Measurements from ENCODE around the gene ZFP57.

ZFP57 gene

DNA sequence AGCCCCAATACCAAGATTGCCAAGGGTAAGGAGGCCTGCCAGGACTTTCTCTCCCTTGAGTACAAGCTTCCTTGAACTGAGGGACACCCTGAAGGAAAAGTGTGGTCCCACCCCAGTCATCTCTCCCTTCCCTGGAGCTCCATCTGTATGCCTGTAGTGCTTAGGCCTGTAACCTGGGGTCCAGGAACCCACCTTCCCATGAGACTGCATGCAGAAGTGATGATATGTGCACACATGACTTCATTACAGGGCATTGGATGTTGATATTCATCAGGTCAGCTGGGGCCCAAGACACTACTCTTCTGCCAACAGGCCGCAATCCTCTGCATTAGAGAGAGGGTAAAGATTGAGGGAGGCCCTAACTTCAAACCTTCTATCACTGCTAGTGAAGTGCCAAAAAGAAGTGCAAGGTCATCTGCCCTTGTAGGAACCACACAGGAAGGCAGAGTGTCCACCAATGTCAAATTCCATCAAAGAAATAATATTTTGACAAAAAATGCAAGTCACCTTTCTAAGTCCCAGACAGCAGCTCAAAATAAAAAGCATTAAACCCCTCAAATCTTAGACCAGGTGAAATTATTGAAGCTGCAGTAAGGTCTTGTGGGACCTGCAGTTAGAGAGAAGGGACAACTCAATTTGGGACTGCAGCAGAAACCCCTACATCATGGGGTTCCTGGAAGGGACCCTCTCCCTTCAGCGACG, 47.4 kb upstream of the ZFP57 start:
- TF ChIP-seq CEBPB (IDR thresholded peaks at IDR 0.05) = no peak
- TF ChIP-seq TAF1 (IDR thresholded peaks at IDR 0.05; ENCODE audit: low read depth) = no peak
- no peak for TF ChIP-seq ZBTB7A (IDR thresholded peaks at IDR 0.05; ENCODE audit: low read depth)

DNA sequence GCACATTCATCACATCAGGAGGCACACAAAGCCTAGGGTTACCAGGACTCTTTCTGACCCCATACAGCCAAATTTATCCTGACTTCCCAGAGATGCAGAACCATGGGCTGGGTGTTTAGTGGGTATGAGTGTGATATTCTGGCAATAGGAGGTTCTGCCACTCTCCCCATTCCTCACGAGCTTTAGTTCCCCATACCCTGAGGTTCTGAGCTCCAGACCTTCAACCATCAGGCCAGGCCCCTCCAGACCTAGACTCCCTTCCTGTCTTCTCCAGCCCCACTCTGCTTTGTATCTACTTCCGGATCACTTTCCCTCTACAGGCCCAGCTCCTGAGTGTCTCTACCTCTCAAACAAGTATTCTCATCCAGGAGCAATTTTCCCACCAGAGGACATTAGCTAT, 46.7 kb upstream of the ZFP57 start:
- TF ChIP-seq TAF1 (IDR thresholded peaks at IDR 0.05; ENCODE audit: low read depth) = no peak
- TF ChIP-seq RAD21 (IDR thresholded peaks at IDR 0.05; ENCODE audit: low read depth) = no peak

DNA sequence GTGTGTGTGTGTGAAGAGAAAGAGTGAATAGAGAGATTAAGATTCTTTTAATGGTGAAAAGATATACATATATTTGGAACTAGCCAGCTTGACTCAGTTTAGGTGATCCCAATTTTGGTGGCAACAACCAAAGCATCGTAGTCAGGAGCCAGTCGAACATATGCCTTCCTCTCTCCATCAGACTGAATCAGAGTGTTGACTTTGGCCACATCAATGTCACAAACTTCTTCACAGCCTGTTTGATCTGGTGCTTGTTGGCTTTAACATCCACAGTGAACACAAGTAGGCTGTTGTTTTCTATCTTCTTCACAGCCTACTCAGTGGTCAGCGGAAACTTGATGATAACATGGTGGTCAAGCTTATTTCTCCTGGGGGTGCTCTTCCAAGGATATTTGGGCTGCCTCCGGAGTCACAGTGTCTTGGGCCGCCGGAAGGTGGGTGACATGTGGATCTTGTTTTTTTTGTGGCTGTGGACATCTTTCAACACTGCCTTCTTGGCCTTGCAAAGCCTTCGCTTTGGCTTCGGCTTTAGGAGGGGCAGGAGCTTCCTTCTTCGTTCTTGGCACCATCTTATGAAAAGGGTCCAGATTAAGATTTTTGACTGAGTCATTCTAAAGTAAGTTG, 45.7 kb upstream of the ZFP57 start:
- TF ChIP-seq CEBPB (IDR thresholded peaks at IDR 0.05) (no peak), TCF12 (IDR thresholded peaks at IDR 0.05; ENCODE audit: low read depth) (no peak), CREB1 (IDR thresholded peaks at IDR 0.05; ENCODE audit: low read depth) (no peak), ZBTB7A (IDR thresholded peaks at IDR 0.05; ENCODE audit: low read depth) (no peak), YY1 (IDR thresholded peaks at IDR 0.05; ENCODE audit: low read depth) (no peak), FOXM1 (IDR thresholded peaks at IDR 0.05; ENCODE audit: borderline replicate concordance, low read depth) (no peak), RAD21 (IDR thresholded peaks at IDR 0.05; ENCODE audit: low read depth) (no peak), MAX (IDR thresholded peaks at IDR 0.05) (no peak), USF1 (IDR thresholded peaks at IDR 0.05) (no peak), TEAD4 (IDR thresholded peaks at IDR 0.05) (no peak), EGR1 (IDR thresholded peaks at IDR 0.05) (no peak), REST (IDR thresholded peaks at IDR 0.05; ENCODE audit: low read depth) (no peak), TAF1 (IDR thresholded peaks at IDR 0.05; ENCODE audit: low read depth) (no peak), EP300 (IDR thresholded peaks at IDR 0.05; ENCODE audit: borderline replicate concordance) (no peak), NFIC (IDR thresholded peaks at IDR 0.05) (no peak)

- no peak for TF ChIP-seq TAF1 (IDR thresholded peaks at IDR 0.05; ENCODE audit: low read depth)
- TF ChIP-seq USF1 (IDR thresholded peaks at IDR 0.05) = no peak
- TF ChIP-seq YY1 (IDR thresholded peaks at IDR 0.05; ENCODE audit: low read depth) = no peak
- TF ChIP-seq TCF12 (IDR thresholded peaks at IDR 0.05; ENCODE audit: low read depth) = no peak
- no peak for TF ChIP-seq FOXM1 (IDR thresholded peaks at IDR 0.05; ENCODE audit: borderline replicate concordance, low read depth)
- TF ChIP-seq ZBTB7A (IDR thresholded peaks at IDR 0.05; ENCODE audit: low read depth) = no peak
- TF ChIP-seq CEBPB (IDR thresholded peaks at IDR 0.05) = no peak
- TF ChIP-seq EGR1 (IDR thresholded peaks at IDR 0.05) = no peak
- TF ChIP-seq RAD21 (IDR thresholded peaks at IDR 0.05; ENCODE audit: low read depth) = no peak
- TF ChIP-seq REST (IDR thresholded peaks at IDR 0.05; ENCODE audit: low read depth) = no peak
- no peak for TF ChIP-seq TEAD4 (IDR thresholded peaks at IDR 0.05)
- TF ChIP-seq CREB1 (IDR thresholded peaks at IDR 0.05; ENCODE audit: low read depth) = no peak
- TF ChIP-seq NFIC (IDR thresholded peaks at IDR 0.05) = no peak
- TF ChIP-seq MAX (IDR thresholded peaks at IDR 0.05) = no peak
These were observed 45.0 kb upstream of the ZFP57 start for GRCh38 chr6:29726001-29726400.

DNA sequence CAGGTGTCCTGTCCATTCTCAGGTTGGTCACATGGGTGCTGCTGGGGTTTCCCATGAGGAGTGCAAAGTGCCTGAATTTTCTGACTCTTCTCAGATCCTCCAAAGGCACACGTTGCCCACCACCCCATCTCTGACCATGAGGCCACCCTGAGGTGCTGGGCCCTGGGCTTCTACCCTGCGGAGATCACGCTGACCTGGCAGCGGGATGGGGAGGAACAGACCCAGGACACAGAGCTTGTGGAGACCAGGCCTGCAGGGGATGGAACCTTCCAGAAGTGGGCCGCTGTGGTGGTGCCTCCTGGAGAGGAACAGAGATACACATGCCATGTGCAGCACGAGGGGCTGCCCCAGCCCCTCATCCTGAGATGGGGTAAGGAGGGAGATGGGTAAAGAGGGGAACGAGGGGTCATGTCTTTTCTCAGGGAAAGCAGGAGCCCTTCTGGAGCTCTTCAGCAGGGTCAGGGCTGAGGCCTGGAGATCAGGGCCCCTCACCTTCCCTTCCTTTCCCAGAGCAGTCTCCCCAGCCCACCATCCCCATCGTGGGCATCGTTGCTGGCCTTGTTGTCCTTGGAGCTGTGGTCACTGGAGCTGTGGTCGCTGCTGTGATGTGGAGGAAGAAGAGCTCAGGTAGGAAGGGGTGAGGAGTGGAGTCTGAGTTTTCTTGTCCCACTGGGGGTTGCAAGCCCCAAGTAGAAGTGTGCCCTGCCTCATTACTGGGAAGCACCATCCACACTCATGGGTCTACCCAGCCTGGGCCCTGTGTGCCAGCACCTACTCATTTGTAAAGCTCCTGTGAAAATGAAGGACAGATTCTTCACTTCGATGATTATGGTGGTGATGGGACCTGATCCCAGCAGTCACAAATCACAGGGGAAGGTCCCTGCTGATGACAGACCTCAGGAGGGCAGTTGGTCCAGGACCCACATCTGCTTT, 44.3 kb upstream of the ZFP57 start:
- TF ChIP-seq RAD21 (IDR thresholded peaks at IDR 0.05; ENCODE audit: low read depth) (no peak), MAX (IDR thresholded peaks at IDR 0.05) (no peak), REST (IDR thresholded peaks at IDR 0.05; ENCODE audit: low read depth) (no peak), CREB1 (IDR thresholded peaks at IDR 0.05; ENCODE audit: low read depth) (no peak), YY1 (IDR thresholded peaks at IDR 0.05; ENCODE audit: low read depth) (no peak), TAF1 (IDR thresholded peaks at IDR 0.05; ENCODE audit: low read depth) (no peak), ZBTB7A (IDR thresholded peaks at IDR 0.05; ENCODE audit: low read depth) (no peak), CEBPB (IDR thresholded peaks at IDR 0.05) (no peak), EP300 (IDR thresholded peaks at IDR 0.05; ENCODE audit: borderline replicate concordance) (no peak), TCF12 (IDR thresholded peaks at IDR 0.05; ENCODE audit: low read depth) (no peak), USF1 (IDR thresholded peaks at IDR 0.05) (no peak), EGR1 (IDR thresholded peaks at IDR 0.05) (no peak), FOXM1 (IDR thresholded peaks at IDR 0.05; ENCODE audit: borderline replicate concordance, low read depth) (no peak), NFIC (IDR thresholded peaks at IDR 0.05) (no peak), TEAD4 (IDR thresholded peaks at IDR 0.05) (no peak)

Measured in Ishikawa (cell line).